D721Med (cell line): ENCODE measurements around the gene NWD2.

Experiments used
- DNase-seq: peaks from one replicate; pipeline ENCODE4 v3.0.0; 2011; ENCODE audit warnings: low spot score; ENCODE audit not compliant: insufficient read length
- FAIRE-seq: peaks from 2 replicates; lab custom pipeline; 2011; peaks lifted over from hg19 to GRCh38; lab: Jason Lieb, UNC
- CTCF ChIP-seq: IDR thresholded peaks from 2 replicates; pipeline ENCODE4 v1.5.1; 2012; ENCODE audit warnings: mild to moderate bottlenecking, control low read depth; ENCODE audit not compliant: insufficient read depth; ENCODE audit errors: missing control alignments

NWD2 gene

GRCh38 chr4:37223732-37224131 lies 20.8 kb upstream of the NWD2 start:
- DNase-seq: no peak
- TF ChIP-seq CTCF: no peak
- no peak for FAIRE-seq

DNA sequence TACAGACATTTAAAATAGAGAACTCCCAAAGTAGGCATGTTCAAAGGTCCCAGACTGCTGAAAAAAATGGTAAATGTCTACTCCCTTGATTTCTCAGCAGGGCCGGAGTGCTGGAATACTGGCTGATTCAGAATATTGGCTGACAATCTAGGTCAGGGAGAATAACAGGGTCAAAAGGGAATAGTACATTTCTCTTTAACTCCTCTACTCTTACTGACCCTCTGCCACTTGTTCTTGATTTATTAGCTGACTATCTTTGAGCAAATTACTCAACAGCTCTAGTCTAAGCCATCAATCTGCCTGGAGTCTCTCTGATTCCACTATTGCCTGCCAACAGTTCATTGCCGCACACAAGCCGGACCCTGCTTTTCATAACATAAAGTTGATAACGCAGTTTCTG lies 19.7 kb upstream of the NWD2 start:
- FAIRE-seq (no peak), DNase-seq (no peak)
- no peak for TF ChIP-seq CTCF

- FAIRE-seq: no peak
- no peak for TF ChIP-seq CTCF
- no peak for DNase-seq
Observed at GRCh38 chr4:37225778-37226177, 18.8 kb upstream of the NWD2 start.

- no peak for TF ChIP-seq CTCF
- FAIRE-seq: no peak
- DNase-seq: no peak
Observed at GRCh38 chr4:37232315-37232714, 12.2 kb upstream of the NWD2 start.

DNA sequence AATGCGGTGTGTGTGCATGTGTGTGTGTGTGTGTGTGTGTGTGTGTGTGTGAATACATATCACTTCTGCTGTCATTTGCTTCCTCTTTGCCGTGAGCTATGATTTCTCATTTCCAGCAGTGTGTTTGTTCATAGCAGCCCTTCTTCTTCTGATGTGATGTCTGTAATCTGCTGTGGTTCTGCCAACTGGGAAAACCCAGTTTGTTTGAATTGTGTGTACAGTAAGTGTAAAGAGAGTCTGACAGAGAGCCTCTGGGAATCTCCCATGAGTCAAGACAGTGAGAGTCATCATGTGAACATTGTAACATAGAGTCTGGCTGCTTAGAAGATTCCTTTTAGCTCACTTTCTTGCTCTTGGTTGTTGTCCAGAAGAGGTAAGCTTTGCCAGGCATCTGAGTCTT lies 8.4 kb upstream of the NWD2 start:
- DNase-seq: no peak
- no peak for TF ChIP-seq CTCF
- FAIRE-seq: no peak

DNA sequence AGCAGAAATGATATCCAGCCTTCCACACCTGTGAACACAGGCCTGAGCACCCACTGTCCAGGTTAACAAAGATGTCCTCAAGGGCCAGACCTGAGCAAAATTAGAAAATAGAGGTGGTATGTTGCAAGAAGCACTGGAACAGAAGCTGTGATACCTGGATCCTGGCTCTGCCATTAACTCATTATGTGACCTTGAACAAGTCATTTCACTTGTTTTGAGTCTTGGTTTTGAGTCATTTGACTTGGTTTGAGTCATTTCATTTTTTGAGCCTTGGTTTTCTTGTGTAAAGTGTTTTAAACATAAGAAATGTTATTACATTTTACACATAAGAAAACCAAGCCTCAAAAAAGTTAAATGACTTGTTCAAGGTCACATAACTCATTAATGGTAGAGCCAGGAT lies 2.9 kb upstream of the NWD2 start:
- no peak for FAIRE-seq
- TF ChIP-seq CTCF: no peak
- DNase-seq: no peak

- DNase-seq (no peak), FAIRE-seq (no peak)
- TF ChIP-seq CTCF: peak; percentile 34
Observed at GRCh38 chr4:37243051-37243450, 1.5 kb upstream of the NWD2 start.
